HEK293 (cell line): Measurements from ENCODE around the gene INPP5A.

Source experiments
- TCF7L2 ChIP-seq: IDR thresholded peaks from 2 replicates; pipeline ENCODE4 v1.6.1; 2011; ENCODE audit warnings: low read depth, mild to moderate bottlenecking, inconsistent platforms, low read length, moderate library complexity, borderline replicate concordance
- TRIM28 ChIP-seq: IDR thresholded peaks from 2 replicates; pipeline ENCODE4 v1.6.1; 2011; ENCODE audit warnings: low read length, control low read depth, borderline replicate concordance
- YY1 ChIP-seq: fragments of 450-650 bp; formaldehyde crosslinking; IDR thresholded peaks from 2 replicates; pipeline ENCODE4 v1.5.1; 2018; ENCODE audit warnings: missing biosample characterization, missing genetic modification characterization
- ZBTB21 ChIP-seq: fragments of 450-650 bp; formaldehyde crosslinking; IDR thresholded peaks from 2 replicates; pipeline ENCODE4 v1.5.1; 2017; ENCODE audit warnings: missing biosample characterization, missing genetic modification characterization
- ZNF174 ChIP-seq: fragments of 450-650 bp; formaldehyde crosslinking; IDR thresholded peaks from 2 replicates; pipeline ENCODE4 v1.5.0; 2017; ENCODE audit warnings: missing biosample characterization, mild to moderate bottlenecking, missing genetic modification characterization
- ZNF274 ChIP-seq, 2 experiments: fragments of 200-500 bp in 1 of 2; fragments of 450-650 bp in 1 of 2; sonication (Bioruptor generic) in 1 of 2; formaldehyde crosslinking in 1 of 2; IDR thresholded peaks; 2 replicates each; pipeline versions ENCODE4 v1.5.1 to v1.6.1; 2014 to 2016; ENCODE audit warnings: borderline replicate concordance in 1 of 2, inconsistent platforms in 1 of 2, low read length in 1 of 2, missing biosample characterization in 1 of 2, missing genetic modification characterization in 1 of 2
- ZNF48 ChIP-seq: fragments of 450-650 bp; formaldehyde crosslinking; IDR thresholded peaks from 2 replicates; pipeline ENCODE4 v1.5.1; 2016; ENCODE audit warnings: missing biosample characterization, missing genetic modification characterization
- ZNF792 ChIP-seq: fragments of 450-650 bp; formaldehyde crosslinking; IDR thresholded peaks from 2 replicates; pipeline ENCODE4 v1.5.1; 2016; ENCODE audit warnings: missing biosample characterization, missing genetic modification characterization
- TF ChIP-seq, protein P1 (sequence below): fragments of 450-650 bp; formaldehyde crosslinking; IDR thresholded peaks from 2 replicates; pipeline ENCODE4 v1.5.1; 2016; ENCODE audit warnings: missing biosample characterization, missing genetic modification characterization, low read depth
- TF ChIP-seq, protein P2 (sequence below): fragments of 450-650 bp; formaldehyde crosslinking; IDR thresholded peaks from 2 replicates; pipeline ENCODE4 v1.5.1; 2016; ENCODE audit warnings: missing biosample characterization, missing genetic modification characterization
- TF ChIP-seq, protein P3 (sequence below): fragments of 450-650 bp; formaldehyde crosslinking; IDR thresholded peaks from 2 replicates; pipeline ENCODE4 v1.5.1; 2016; ENCODE audit warnings: missing biosample characterization, missing genetic modification characterization

DNA sequence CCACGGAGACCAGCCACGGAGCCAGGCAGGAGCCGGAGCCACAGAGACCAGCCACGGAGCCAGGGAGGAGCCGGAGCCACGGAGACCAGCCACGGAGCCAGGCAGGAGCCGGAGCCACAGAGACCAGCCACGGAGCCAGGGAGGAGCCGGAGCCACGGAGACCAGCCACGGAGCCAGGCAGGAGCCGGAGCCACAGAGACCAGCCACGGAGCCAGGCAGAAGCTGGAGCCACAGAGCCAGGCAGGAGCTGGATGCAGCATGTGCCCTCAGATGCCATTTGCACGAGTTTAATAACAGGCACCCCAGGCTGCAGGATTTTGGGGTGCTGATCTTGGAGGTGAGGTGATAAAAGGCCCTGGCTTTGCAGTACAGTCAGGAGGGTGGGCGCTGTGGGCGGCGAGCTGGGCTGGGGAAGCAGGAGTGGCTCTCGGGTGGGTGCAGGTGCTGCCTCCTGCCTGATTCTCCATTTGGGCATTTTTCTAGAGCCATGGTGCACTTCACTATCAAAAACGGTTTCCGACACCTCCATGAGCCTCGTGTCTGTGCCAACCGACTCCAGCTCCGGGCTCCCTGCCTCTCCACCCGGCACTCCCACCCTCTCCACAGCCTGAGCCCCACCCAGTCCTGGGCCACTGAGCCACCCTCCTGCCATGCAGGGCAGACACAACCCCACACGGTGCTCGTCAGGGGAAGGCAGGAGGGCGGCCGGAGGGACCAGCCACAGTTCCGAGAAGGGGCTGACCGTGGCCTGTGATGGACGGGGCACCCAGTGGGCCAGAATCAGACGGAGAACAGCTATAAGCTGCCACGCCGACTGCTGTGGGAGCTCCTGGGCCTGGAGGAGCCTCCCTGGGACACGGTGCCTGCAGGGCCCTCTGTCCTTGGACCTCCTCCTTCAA lies 289.2 kb downstream of the INPP5A start:
- TF ChIP-seq, protein P1, sequence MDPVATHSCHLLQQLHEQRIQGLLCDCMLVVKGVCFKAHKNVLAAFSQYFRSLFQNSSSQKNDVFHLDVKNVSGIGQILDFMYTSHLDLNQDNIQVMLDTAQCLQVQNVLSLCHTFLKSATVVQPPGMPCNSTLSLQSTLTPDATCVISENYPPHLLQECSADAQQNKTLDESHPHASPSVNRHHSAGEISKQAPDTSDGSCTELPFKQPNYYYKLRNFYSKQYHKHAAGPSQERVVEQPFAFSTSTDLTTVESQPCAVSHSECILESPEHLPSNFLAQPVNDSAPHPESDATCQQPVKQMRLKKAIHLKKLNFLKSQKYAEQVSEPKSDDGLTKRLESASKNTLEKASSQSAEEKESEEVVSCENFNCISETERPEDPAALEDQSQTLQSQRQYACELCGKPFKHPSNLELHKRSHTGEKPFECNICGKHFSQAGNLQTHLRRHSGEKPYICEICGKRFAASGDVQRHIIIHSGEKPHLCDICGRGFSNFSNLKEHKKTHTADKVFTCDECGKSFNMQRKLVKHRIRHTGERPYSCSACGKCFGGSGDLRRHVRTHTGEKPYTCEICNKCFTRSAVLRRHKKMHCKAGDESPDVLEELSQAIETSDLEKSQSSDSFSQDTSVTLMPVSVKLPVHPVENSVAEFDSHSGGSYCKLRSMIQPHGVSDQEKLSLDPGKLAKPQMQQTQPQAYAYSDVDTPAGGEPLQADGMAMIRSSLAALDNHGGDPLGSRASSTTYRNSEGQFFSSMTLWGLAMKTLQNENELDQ (tag by site-specific recombination), result no peak
- TF ChIP-seq ZNF48 (tag by site-specific recombination), result no peak
- TF ChIP-seq, protein P2, sequence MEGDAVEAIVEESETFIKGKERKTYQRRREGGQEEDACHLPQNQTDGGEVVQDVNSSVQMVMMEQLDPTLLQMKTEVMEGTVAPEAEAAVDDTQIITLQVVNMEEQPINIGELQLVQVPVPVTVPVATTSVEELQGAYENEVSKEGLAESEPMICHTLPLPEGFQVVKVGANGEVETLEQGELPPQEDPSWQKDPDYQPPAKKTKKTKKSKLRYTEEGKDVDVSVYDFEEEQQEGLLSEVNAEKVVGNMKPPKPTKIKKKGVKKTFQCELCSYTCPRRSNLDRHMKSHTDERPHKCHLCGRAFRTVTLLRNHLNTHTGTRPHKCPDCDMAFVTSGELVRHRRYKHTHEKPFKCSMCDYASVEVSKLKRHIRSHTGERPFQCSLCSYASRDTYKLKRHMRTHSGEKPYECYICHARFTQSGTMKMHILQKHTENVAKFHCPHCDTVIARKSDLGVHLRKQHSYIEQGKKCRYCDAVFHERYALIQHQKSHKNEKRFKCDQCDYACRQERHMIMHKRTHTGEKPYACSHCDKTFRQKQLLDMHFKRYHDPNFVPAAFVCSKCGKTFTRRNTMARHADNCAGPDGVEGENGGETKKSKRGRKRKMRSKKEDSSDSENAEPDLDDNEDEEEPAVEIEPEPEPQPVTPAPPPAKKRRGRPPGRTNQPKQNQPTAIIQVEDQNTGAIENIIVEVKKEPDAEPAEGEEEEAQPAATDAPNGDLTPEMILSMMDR (tag by site-specific recombination), result no peak
- TF ChIP-seq ZNF274 (IDR thresholded peaks at IDR 0.05; ENCODE audit: low read length), result no peak
- TF ChIP-seq ZNF274 (tag by site-specific recombination; IDR thresholded peaks at IDR 0.05; ENCODE audit: borderline replicate concordance), result no peak
- no peak for TF ChIP-seq TRIM28
- TF ChIP-seq TCF7L2, result no peak
- no peak for TF ChIP-seq ZNF174 (tag by site-specific recombination)
- no peak for TF ChIP-seq YY1 (tag by site-specific recombination)
- TF ChIP-seq ZNF792 (tag by site-specific recombination), result no peak
- TF ChIP-seq, protein P3, sequence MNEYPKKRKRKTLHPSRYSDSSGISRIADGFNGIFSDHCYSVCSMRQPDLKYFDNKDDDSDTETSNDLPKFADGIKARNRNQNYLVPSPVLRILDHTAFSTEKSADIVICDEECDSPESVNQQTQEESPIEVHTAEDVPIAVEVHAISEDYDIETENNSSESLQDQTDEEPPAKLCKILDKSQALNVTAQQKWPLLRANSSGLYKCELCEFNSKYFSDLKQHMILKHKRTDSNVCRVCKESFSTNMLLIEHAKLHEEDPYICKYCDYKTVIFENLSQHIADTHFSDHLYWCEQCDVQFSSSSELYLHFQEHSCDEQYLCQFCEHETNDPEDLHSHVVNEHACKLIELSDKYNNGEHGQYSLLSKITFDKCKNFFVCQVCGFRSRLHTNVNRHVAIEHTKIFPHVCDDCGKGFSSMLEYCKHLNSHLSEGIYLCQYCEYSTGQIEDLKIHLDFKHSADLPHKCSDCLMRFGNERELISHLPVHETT (tag by site-specific recombination), result no peak
- TF ChIP-seq ZBTB21 (tag by site-specific recombination), result no peak
